ENCODE data around the gene ARHGAP42. TPM values are rescaled to one million over a fixed set of nuclear protein-coding genes. Genes with fewer than 3 reads are reported as not detected.

ARHGAP42 gene
- total and polyA plus RNA-seq, 9 donors = 4.3 to 11.8 (median 7.0) TPM

- TF ChIP-seq POLR2A (IDR thresholded peaks at IDR 0.05) (no peak), EP300 (IDR thresholded peaks at IDR 0.05) (no peak), CTCF (IDR thresholded peaks at IDR 0.05) (no peak)
- H3K36me3 ChIP-seq = no peaks in the 10 kb centered on the region
- no peak for DNase-seq
- 94 to 97% (median 96%) methylated on average over 2 of the region's 2 CpGs for WGBS, 3 donors
- no peak overlapping the region for H3K4me3 ChIP-seq
- no peaks in the 10 kb centered on the region for H3K27me3 ChIP-seq
- peaks cover 2% of the 10 kb centered on the region for H3K4me1 ChIP-seq (ENCODE audit: insufficient read depth)
- intact Hi-C loops (cut with DNase I) = loop anchor here in 1 of 4 donors (10.0 kb wide), 1 partner anchor 283 kb away; no protein-coding TSS in a partner anchor
- no peak overlapping the region for H3K27ac ChIP-seq
- no peaks in the 10 kb centered on the region for H3K9me3 ChIP-seq
Measured at GRCh38 chr11:100867606-100868005, 180.5 kb downstream of the ARHGAP42 start.

GRCh38 chr11:100869328-100869727 is 182.2 kb downstream of the ARHGAP42 start:
- TF ChIP-seq CTCF (IDR thresholded peaks at IDR 0.05) (no peak), EP300 (IDR thresholded peaks at IDR 0.05) (no peak), POLR2A (IDR thresholded peaks at IDR 0.05) (no peak)
- intact Hi-C loops (cut with DNase I) = loop anchor here in 1 of 4 donors (10.0 kb wide), 1 partner anchor 285 kb away; no protein-coding TSS in a partner anchor
- WGBS, 3 donors = 69 to 75% (median 70%) methylated on average over 1 of the region's 1 CpG

GRCh38 chr11:100870138-100870537 is 183.1 kb downstream of the ARHGAP42 start:
- 70 to 86% (median 79%) methylated on average over 4 of the region's 4 CpGs for WGBS, 3 donors
- no peaks in the 10 kb centered on the region for H3K4me1 ChIP-seq (ENCODE audit: insufficient read depth)
- TF ChIP-seq EP300 (IDR thresholded peaks at IDR 0.05) = no peak
- TF ChIP-seq POLR2A (IDR thresholded peaks at IDR 0.05) = no peak
- TF ChIP-seq CTCF (IDR thresholded peaks at IDR 0.05) = no peak
- H3K9me3 ChIP-seq = no peaks in the 10 kb centered on the region
- H3K27ac ChIP-seq = no peak overlapping the region
- no peak for DNase-seq
- H3K36me3 ChIP-seq = no peaks in the 10 kb centered on the region
- intact Hi-C loops (cut with DNase I) = no loop called here
- H3K27me3 ChIP-seq = no peaks in the 10 kb centered on the region
- H3K4me3 ChIP-seq = no peak overlapping the region

More at GRCh38 chr11:100869328-100869727, 182.2 kb downstream of the ARHGAP42 start:
- Histone ChIP-seq H3K9me3 (no peaks in the 10 kb centered on the region), H3K4me1 (ENCODE audit: insufficient read depth) (no peaks in the 10 kb centered on the region), H3K36me3 (no peaks in the 10 kb centered on the region), H3K27me3 (no peaks in the 10 kb centered on the region), H3K4me3 (no peak overlapping the region), H3K27ac (no peak overlapping the region)
- DNase-seq = no peak

GRCh38 chr11:100872951-100873740 is 186.1 kb downstream of the ARHGAP42 start:
- Histone ChIP-seq H3K9me3 (no peaks in the 10 kb centered on the region), H3K27me3 (no peaks in the 10 kb centered on the region), H3K27ac (no peak overlapping the region), H3K4me3 (no peak overlapping the region), H3K4me1 (ENCODE audit: insufficient read depth) (no peaks in the 10 kb centered on the region), H3K36me3 (no peaks in the 10 kb centered on the region)
- intact Hi-C loops (cut with DNase I) = no loop called here
- WGBS, 3 donors = 86 to 90% (median 86%) methylated on average over 3 of the region's 3 CpGs
- DNase-seq = no peak
- TF ChIP-seq CTCF (IDR thresholded peaks at IDR 0.05) (no peak), EP300 (IDR thresholded peaks at IDR 0.05) (no peak), POLR2A (IDR thresholded peaks at IDR 0.05) (no peak)

Measured in ovary (tissue), 9 donors.